Stimulated activated CD4-positive, alpha-beta T cell treated with anti-CD3 and anti-CD28 coated beads, Interleukin-15, amount 100 ng/mL, for 1 hour (primary cell): ENCODE results near the gene ST6GAL2.

ENCODE experiments used
- DNase-seq, 2 donors: peaks; one replicate each; pipeline ENCODE4 v3.0.0-alpha.2; 2020; ENCODE audit warnings: low read depth in 1 of 2, low spot score in 1 of 2

Gene ST6GAL2

GRCh38 chr2:106866641-106867040, 19.3 kb downstream of the ST6GAL2 start:
- DNase-seq = no peak

- no peak for DNase-seq
These were observed 21.9 kb downstream of the ST6GAL2 start for GRCh38 chr2:106864051-106864450.

GRCh38 chr2:106863387-106863786, 22.6 kb downstream of the ST6GAL2 start:
- no peak for DNase-seq

- DNase-seq = no peak
These were observed 26.5 kb downstream of the ST6GAL2 start for GRCh38 chr2:106859498-106859897.

- DNase-seq = no peak
These were observed 27.2 kb downstream of the ST6GAL2 start for GRCh38 chr2:106858810-106859209.

DNA sequence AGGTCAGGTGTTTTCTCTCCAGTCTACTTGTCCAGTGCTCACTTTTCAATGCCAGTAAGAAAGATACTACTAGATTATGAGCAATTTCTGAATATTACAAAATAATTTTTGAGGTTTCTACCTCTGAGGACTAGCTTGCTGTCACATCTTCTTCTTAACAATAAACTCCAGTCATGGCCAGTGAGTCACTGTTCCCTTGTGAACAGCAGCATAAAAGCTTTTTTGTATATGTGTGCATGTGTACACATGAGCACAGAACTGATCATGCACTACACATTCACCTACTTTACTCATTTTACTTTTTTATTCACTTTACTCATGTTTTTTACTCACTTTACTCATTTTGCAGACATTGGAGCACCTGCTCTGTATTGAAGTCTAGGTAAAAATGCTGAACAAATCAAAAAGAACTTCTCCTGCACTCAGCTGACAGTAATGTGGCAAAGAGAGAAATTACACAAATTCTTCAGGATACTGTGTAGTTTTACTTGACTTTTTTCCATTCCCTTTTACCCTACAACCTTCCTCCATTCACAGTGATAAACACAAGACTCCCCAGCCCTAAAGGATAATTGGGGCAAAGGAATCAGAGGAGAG, 28.0 kb downstream of the ST6GAL2 start:
- DNase-seq = no peak

DNA sequence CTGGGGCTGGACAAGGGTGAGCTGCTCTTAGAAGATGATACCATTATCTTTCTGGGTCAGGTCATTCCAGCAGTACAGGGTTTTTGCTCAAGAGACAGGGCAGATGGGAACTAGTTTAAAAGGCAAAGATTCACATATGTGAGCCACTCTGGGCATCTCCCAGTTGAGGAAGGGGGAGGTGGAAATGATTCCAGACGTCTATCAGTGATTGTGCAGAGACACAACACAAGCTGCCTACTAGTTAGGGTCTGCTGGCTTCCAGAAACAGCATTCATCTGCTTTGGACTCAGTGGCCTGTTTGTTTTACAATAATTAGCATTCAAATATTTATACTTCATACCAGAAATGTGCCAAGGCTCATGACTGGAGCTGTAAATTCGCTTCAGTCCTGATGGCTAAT, 32.3 kb downstream of the ST6GAL2 start:
- DNase-seq = no peak

DNA sequence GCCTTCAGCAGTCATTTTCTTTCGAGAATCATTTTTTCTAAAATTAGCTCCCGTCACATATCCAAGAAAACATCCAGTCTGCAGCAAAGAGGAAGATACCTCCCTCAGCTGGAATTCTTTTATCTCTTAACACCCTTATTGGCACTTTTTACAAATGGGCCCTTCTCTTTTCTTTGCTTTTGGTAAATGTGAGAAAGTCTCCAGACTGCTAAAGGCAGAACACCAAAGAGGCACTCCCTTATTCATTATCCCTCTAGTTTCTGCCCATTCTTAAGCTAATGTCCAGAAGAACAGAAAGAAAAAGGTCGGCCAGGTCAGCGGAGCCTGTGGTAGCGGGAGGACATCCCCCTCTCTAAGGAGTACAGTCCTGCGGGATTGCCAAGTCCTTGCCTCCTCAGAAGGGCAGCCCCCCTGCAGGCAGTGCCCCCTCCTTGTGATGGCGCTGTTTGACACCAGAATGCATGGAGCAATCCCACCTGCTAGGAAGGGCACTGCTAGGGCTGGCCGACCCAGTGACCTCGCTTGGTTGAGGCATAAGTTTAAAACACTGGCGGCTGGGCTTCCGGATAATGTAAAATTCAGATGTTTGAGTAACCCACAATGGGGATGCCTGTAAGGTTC, 34.0 kb downstream of the ST6GAL2 start:
- DNase-seq = no peak

GRCh38 chr2:106851087-106851874, 34.7 kb downstream of the ST6GAL2 start:
- no peak for DNase-seq

DNA sequence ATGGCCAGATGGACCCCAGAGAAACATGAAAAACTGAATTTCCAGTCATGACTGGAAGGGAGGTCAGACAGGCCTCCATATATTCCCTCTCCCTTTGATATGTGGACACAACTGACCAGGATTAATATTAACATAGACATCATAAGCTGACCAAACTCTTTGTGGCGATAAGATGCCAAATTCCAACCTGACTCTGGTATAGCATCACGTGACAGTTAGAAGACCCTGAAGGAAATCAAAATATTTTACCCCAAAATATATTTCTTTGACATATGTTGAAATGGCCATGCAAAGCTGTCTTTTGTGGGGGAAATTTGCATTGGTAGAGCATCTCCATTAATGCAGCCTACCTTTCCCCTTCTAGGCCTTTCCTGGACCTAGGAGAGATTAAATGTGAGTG, 36.7 kb downstream of the ST6GAL2 start:
- DNase-seq = no peak

DNA sequence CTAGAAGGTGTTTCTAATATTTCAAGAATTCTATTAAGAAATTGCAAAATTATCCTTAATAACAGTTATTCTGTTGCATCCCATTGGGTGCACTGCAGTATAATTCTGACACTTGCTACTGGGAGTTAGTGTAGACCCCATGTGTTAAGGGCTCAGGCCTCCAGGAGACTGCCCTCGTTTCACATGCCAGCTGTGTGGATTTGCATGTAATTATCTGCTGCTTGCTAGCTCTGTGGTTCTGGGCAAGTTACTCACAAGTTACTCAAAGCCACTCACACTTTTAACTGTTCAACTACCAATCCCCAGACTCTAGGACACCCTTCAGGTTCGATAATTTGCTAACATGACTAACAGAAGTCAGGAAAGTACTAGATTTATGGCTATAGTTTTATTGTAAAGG, 38.6 kb downstream of the ST6GAL2 start:
- DNase-seq = no peak

GRCh38 chr2:106845716-106846115, 40.3 kb downstream of the ST6GAL2 start:
- DNase-seq = no peak

DNA sequence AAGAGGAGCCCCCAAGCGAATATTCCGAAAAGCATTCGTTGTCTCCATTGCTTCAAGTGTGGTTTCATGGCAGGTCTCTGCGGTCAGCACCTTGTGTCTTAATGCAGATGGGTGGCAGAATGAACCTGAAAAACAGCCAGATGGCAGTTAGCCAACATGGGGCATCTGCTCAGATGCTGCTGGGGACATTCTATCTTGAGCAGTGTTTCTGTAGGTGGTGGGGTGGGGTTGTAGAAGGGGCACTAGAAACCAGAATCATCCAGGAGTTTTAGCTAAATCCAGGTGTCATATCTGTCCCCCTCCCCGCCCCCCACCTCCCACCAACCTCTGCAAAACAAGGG, 42.1 kb downstream of the ST6GAL2 start:
- DNase-seq = no peak

DNA sequence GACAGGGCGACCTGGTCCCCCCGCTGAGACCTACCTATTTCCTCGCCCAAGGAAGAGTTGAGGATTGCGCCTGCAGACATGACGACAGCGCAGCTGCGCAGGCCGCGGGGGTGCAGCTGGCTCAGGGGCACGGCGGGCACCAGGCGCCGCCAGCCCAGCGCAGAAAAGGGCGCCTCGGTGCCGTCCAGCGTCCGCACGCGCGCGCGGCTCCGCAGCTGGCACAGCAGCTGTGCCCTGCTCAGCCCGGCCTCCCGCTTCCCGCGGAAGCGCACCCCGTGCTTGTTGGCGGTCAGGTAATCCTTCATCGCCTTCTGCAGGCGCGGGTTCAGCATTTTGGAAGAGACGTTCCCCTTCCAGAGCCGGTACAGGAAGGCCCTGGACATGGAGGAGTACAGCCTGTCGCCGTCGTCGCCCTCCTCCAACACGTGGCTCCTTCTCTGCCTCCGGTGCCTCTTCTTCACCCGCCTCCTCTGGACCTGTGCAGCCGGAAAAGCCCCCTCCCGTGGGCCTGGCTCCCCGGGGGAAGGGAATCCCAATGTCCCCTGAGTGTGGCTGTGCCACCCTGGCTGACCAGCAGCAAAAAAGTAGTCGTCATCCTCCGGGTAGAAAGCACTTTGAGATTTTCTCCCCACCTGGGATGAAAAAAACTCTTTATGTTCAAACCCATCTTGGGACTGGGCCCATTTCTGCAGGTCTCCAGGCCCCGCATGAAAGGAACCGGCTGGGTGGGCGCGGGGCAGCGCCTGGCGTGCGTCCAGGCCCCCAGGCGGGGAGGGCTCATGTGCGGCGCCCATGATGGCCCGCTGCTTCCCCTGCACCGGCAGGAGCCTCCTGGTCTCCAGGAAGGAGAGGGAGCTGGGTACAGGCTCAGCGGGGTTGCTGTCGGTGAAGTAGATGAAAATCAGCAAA, 42.7 kb downstream of the ST6GAL2 start:
- DNase-seq = no peak

- no peak for DNase-seq
These were observed 43.9 kb downstream of the ST6GAL2 start for GRCh38 chr2:106841886-106842645.

GRCh38 chr2:106840818-106841217, 45.1 kb downstream of the ST6GAL2 start:
- no peak for DNase-seq

GRCh38 chr2:106839849-106840595, 45.9 kb downstream of the ST6GAL2 start:
- DNase-seq = no peak

DNA sequence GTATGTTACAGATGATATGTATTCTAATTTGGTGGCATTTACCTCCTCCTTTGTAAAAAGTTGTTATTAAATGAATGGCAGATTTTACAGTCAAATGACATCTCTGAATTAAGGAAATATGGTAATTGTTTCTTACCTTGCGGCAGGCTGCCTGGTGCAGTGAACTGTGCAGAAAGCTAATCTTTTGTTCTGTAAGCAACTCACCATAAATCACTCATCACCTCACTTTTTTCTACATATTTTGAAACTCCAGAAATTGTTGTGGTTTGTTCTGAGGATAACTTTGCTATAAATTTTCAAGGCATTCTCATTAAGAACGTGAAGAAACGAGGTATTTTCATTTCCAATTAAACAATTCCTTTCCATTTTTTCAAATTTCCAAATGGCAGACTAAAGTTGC, 52.7 kb downstream of the ST6GAL2 start:
- no peak for DNase-seq

DNA sequence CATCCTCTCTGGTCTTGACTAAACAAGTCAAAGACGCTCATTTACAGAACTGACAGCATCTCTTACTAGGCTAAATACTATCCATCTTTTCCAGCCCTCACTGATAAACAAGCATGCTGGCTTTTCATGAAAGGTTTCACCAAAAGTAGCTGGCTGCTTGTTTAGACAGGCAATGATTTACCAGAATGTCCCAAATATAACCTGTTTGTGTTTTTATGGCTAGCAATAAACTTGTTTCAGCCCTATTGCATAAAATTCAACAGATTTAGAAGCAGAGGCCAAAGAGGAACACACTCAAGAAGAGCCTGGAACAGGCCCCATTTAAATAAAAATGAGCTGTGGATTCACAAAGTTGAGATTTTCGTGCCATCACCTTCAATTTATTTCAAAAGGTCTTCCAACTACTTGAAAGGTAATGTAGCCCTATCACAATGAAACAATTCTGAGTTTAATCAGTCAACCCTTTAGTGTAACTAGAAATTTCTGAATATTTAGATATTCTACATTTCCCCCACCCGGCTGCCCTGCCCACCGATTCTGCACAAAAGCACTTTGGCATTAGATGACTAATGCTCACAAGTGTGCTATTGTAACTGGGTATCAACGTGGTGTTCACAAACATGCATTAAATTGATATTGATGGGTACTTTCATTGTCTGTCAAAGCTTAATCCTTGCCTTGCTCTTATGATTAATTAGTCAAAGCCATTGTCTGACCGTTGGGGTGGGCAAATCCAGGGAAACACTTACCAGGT, 54.0 kb downstream of the ST6GAL2 start:
- DNase-seq = no peak
